IMR-90 (cell line): ENCODE results near the gene AGO3. TPM values are rescaled to one million over a fixed set of nuclear protein-coding genes. Genes with fewer than 3 reads are reported as not detected.

Source experiments
- ATAC-seq: fragments of 200-7000 bp; cut with Tn5 transposase; 2 replicates; pipeline ENCODE4 v1.9.1; 2020; ENCODE audit warnings: low read depth, mild to moderate bottlenecking, moderate library complexity
- BruUV-seq: library from RNA; stranded (reverse); fragments of 400-500 nt; replicated peaks from 2 replicates; lab custom pipeline; 2021; lab: Mats Ljungman, UMichigan
- CTCF ChIA-PET: fragments of 300-600 bp; formaldehyde crosslinking; extraction: SDS; loops from one replicate; lab custom pipeline; 2021; ENCODE audit warnings: antibody characterized with exemption; lab: Yijun Ruan, JAX
- POLR2A ChIA-PET: fragments of 300-600 bp; sonication (Branson Sonifier 250); formaldehyde crosslinking; loops from one replicate; lab custom pipeline; 2022; ENCODE audit warnings: antibody characterized with exemption; ENCODE audit not compliant: unreplicated experiment; lab: Charles Lee
- DNase-seq: peaks from one replicate; pipeline ENCODE4 v3.0.0; 2013
- H2AFZ ChIP-seq: replicated peaks from 2 replicates; pipeline ENCODE3; 2013; ENCODE audit warnings: low read length, mild to moderate bottlenecking; ENCODE audit not compliant: poor library complexity
- H2AK5ac ChIP-seq: 2 replicates; pipeline ENCODE4 v1.6.1; 2013; ENCODE audit warnings: low read depth, low read length, inconsistent platforms
- H2AK9ac ChIP-seq: replicated peaks from 2 replicates; pipeline ENCODE3; 2013; ENCODE audit warnings: mild to moderate bottlenecking, low read depth, low read length, moderate library complexity; ENCODE audit not compliant: poor library complexity
- H2BK120ac ChIP-seq: 2 replicates; pipeline ENCODE4 v1.6.1; 2013; ENCODE audit warnings: low read depth, low read length, inconsistent platforms
- H2BK15ac ChIP-seq: 3 replicates; pipeline ENCODE4 v1.6.1; 2013; ENCODE audit warnings: low read depth, low read length, inconsistent platforms
- H2BK20ac ChIP-seq: 2 replicates; pipeline ENCODE4 v1.6.1; 2013; ENCODE audit warnings: low read depth, mild to moderate bottlenecking, inconsistent platforms, low read length, moderate library complexity
- H2BK5ac ChIP-seq: 2 replicates; pipeline ENCODE4 v1.6.1; 2013; ENCODE audit warnings: mild to moderate bottlenecking, low read depth, low read length, inconsistent platforms; ENCODE audit not compliant: poor library complexity, severe bottlenecking
- H3K14ac ChIP-seq: replicated peaks from 2 replicates; pipeline ENCODE4 v1.6.1; 2013; ENCODE audit warnings: low read depth, low read length, inconsistent platforms
- H3K18ac ChIP-seq: 2 replicates; pipeline ENCODE4 v1.6.1; 2013; ENCODE audit warnings: low read depth, low read length, control low read depth
- H3K23ac ChIP-seq: 2 replicates; pipeline ENCODE4 v1.6.1; 2013; ENCODE audit warnings: low read depth, low read length, inconsistent platforms
- H3K27ac ChIP-seq: 2 replicates; pipeline ENCODE4 v1.5.1; 2013; ENCODE audit warnings: mild to moderate bottlenecking, control low read depth, low read length; ENCODE audit not compliant: insufficient read depth
- H3K27me3 ChIP-seq: 2 replicates; pipeline ENCODE4 v1.6.1; 2013; ENCODE audit warnings: low read length; ENCODE audit not compliant: control insufficient read depth, insufficient read depth
- H3K36me3 ChIP-seq: 2 replicates; pipeline ENCODE4 v1.6.1; 2013; ENCODE audit warnings: low read length, mixed read lengths; ENCODE audit not compliant: control insufficient read depth, insufficient read depth
- H3K4ac ChIP-seq: 2 replicates; pipeline ENCODE4 v1.6.1; 2013; ENCODE audit warnings: low read depth, low read length, inconsistent platforms
- H3K4me1 ChIP-seq: 2 replicates; pipeline ENCODE4 v1.6.1; 2013; ENCODE audit warnings: low read length, mixed read lengths; ENCODE audit not compliant: control insufficient read depth, insufficient read depth
- H3K4me2 ChIP-seq: 2 replicates; pipeline ENCODE4 v1.6.1; 2013; ENCODE audit warnings: low read depth, mild to moderate bottlenecking, control low read depth, low read length, moderate library complexity
- H3K4me3 ChIP-seq: 2 replicates; pipeline ENCODE4 v1.5.1; 2013; ENCODE audit warnings: low read depth, mild to moderate bottlenecking, control low read depth, low read length, moderate library complexity; ENCODE audit not compliant: insufficient read depth
- H3K56ac ChIP-seq: 2 replicates; pipeline ENCODE4 v1.6.1; 2013; ENCODE audit warnings: low read length, inconsistent platforms; ENCODE audit not compliant: insufficient read depth; ENCODE audit errors: extremely low read depth
- H3K79me1 ChIP-seq, 2 experiments: 2 replicates each; pipeline ENCODE4 v1.6.1; 2013; ENCODE audit warnings: low read length in 2 of 2, inconsistent platforms in 1 of 2, low read depth in 1 of 2
- H3K9ac ChIP-seq: 2 replicates; pipeline ENCODE4 v1.6.1; 2013; ENCODE audit warnings: low read depth, low read length, control low read depth
- H3K9me1 ChIP-seq: 2 replicates; pipeline ENCODE4 v1.6.1; 2013; ENCODE audit warnings: low read length, inconsistent platforms; ENCODE audit not compliant: insufficient read depth
- H3K9me3 ChIP-seq: 2 replicates; pipeline ENCODE4 v1.6.1; 2013; ENCODE audit warnings: low read length; ENCODE audit not compliant: control insufficient read depth, insufficient read depth
- H4K20me1 ChIP-seq: 2 replicates; pipeline ENCODE4 v1.6.1; 2013; ENCODE audit warnings: low read length, inconsistent platforms; ENCODE audit not compliant: insufficient read depth
- H4K5ac ChIP-seq: 2 replicates; pipeline ENCODE4 v1.6.1; 2013; ENCODE audit warnings: mild to moderate bottlenecking, low read depth, low read length, control low read depth
- H4K8ac ChIP-seq, 2 experiments: 2 replicates each; pipeline ENCODE4 v1.6.1; 2013; ENCODE audit warnings: low read depth in 2 of 2, low read length in 2 of 2, control low read depth in 1 of 2, inconsistent platforms in 1 of 2
- H4K91ac ChIP-seq: 2 replicates; pipeline ENCODE4 v1.6.1; 2013; ENCODE audit warnings: low read depth, low read length, inconsistent platforms; ENCODE audit not compliant: insufficient read depth
- CEBPB ChIP-seq: IDR thresholded peaks from 2 replicates; pipeline ENCODE4 v1.6.1; 2012; ENCODE audit warnings: low read depth, low read length, improper control_type of control experiment
- CHD1 ChIP-seq: IDR thresholded peaks from 2 replicates; pipeline ENCODE4 v1.6.1; 2012; ENCODE audit warnings: low read depth, low read length, improper control_type of control experiment
- MAFK ChIP-seq: IDR thresholded peaks from 2 replicates; pipeline ENCODE4 v1.6.1; 2012; ENCODE audit warnings: low read depth, low read length, improper control_type of control experiment
- POLR2A ChIP-seq: IDR thresholded peaks from 2 replicates; pipeline ENCODE4 v1.6.1; 2012; ENCODE audit warnings: mild to moderate bottlenecking, low read depth, low read length
- RAD21 ChIP-seq: IDR thresholded peaks from 2 replicates; pipeline ENCODE4 v1.6.1; 2012; ENCODE audit warnings: low read length, improper control_type of control experiment
- RFX5 ChIP-seq: IDR thresholded peaks from 2 replicates; pipeline ENCODE4 v1.8.0; 2012; ENCODE audit warnings: low read depth, mild to moderate bottlenecking, low read length, moderate library complexity
- SMC3 ChIP-seq: fragments of 150-350 bp; IDR thresholded peaks from 2 replicates; pipeline ENCODE4 v1.6.1; 2016; ENCODE audit warnings: low read depth, mild to moderate bottlenecking, antibody characterized with exemption, low read length, moderate library complexity
- USF2 ChIP-seq: fragments of 150-350 bp; IDR thresholded peaks from 2 replicates; pipeline ENCODE4 v1.6.1; 2017; ENCODE audit warnings: mild to moderate bottlenecking, antibody characterized with exemption, low read length, low read depth
- WGBS, 2 experiments: methylation state at CpG; one replicate each; pipeline versions ENCODE4 v1.1.5 to v1.1.7; 2013; ENCODE audit warnings: missing lambda C conversion rate in 2 of 2; ENCODE audit not compliant: insufficient read length in 1 of 2; ENCODE audit errors: extremely low coverage in 2 of 2; 5-methylcytosine and 5-hydroxymethylcytosine counted together
- dilution Hi-C: fragments of 300-500 bp; cut with HindIII; formaldehyde crosslinking; loops from one replicate; pipeline ENCODE4 v1.14.3; 2018; ENCODE audit warnings: low sequenced_read_pairs; ENCODE audit not compliant: unreplicated experiment
- in situ Hi-C: fragments of 300-500 bp; cut with MboI; formaldehyde crosslinking; loops from 3 replicates; pipeline ENCODE4 v1.14.3; 2019; ENCODE audit warnings: low sequenced_read_pairs, inconsistent platforms, mixed read lengths
- intact Hi-C: fragments of 100-400 bp; cut with micrococcal nuclease; formaldehyde crosslinking; loops from 2 replicates; pipeline ENCODE4 v1.10.0; 2022
- polyA plus RNA-seq, 3 experiments: library from polyadenylated mRNA; depleted of rRNA; stranded (reverse); fragments of >200 nt; gene quantifications; 2 replicates each; pipeline ENCODE4 v1.2.3, GENCODE V29; 2012; ENCODE audit warnings: low replicate concordance in 1 of 3
- total RNA-seq: library from RNA; depleted of rRNA; stranded (reverse); fragments of >200 nt; gene quantifications from 2 replicates; pipeline ENCODE4 v1.2.3, GENCODE V29; 2012

AGO3 gene
- total and polyA plus RNA-seq, 2 of the 4 experiments (the other 2 are of a cell fraction): 8.9 to 25.6 TPM

- no peaks in the 10 kb centered on the region for H3K27me3 ChIP-seq
- H3K4ac ChIP-seq: no peak overlapping the region
- H4K20me1 ChIP-seq: no peaks in the 10 kb centered on the region
- ATAC-seq (no peak), DNase-seq (no peak)
- BruUV-seq: no TSS peak
- in situ Hi-C loops: no loop called here
- H3K79me1 ChIP-seq: 0 out of 4 replicates have a peak, but pooled peaks cover 0 to 4% of the 10 kb centered on the region in 2 experiments
- intact Hi-C loops: no loop called here
- no peak overlapping the region for H2AK5ac ChIP-seq
- H4K8ac ChIP-seq: no peak overlapping the region
- H3K23ac ChIP-seq: no peak overlapping the region
- H3K4me3 ChIP-seq: no peak overlapping the region
- no peak overlapping the region for H2BK15ac ChIP-seq
- H3K18ac ChIP-seq: no peak overlapping the region
- POLR2A ChIA-PET: no interaction called here
- no peak overlapping the region for H2AK9ac ChIP-seq
- no peak overlapping the region for H3K14ac ChIP-seq
- no peaks in the 10 kb centered on the region for H3K9me1 ChIP-seq
- H4K5ac ChIP-seq: no peak overlapping the region
- H3K27ac ChIP-seq: no peak overlapping the region
- no peak overlapping the region for H3K9ac ChIP-seq
- H2BK20ac ChIP-seq: no peak overlapping the region
- no peak overlapping the region for H3K4me2 ChIP-seq
- no CpG with 5 or more reads among the region's 1 CpG for WGBS, 2 experiments
- H2BK120ac ChIP-seq: no peak overlapping the region
- H2AFZ ChIP-seq: no peak overlapping the region
- H4K91ac ChIP-seq: no peak overlapping the region
- H2BK5ac ChIP-seq: no peak overlapping the region
- peaks cover 8% of the 10 kb centered on the region for H3K36me3 ChIP-seq
- H3K9me3 ChIP-seq: no peaks in the 10 kb centered on the region
- TF ChIP-seq MAFK: no peak
- TF ChIP-seq USF2: no peak
- no peak for TF ChIP-seq POLR2A
- TF ChIP-seq CEBPB: no peak
- TF ChIP-seq CHD1: no peak
- no peak for TF ChIP-seq SMC3
- TF ChIP-seq RAD21: no peak
- no peak for TF ChIP-seq RFX5
- no peak overlapping the region for H3K56ac ChIP-seq
- CTCF ChIA-PET: no interaction called here
- no peaks in the 10 kb centered on the region for H3K4me1 ChIP-seq
- dilution Hi-C loops: no loop called here
Measured at GRCh38 chr1:35924838-35925237, 6.1 kb upstream of the AGO3 start.
